Heart right ventricle (tissue), 16 donors: ENCODE data around the gene PRDM7. TPM values are rescaled to one million over a fixed set of nuclear protein-coding genes. Genes with fewer than 3 reads are reported as not detected.

Source experiments
- ATAC-seq, 8 donors: fragments of 200-7000 bp; cut with Tn5 transposase; one replicate each; pipeline ENCODE4 v1.9.1; 2020; ENCODE audit warnings: mild to moderate bottlenecking in 8 of 8, moderate library complexity in 8 of 8, moderate number of reproducible peaks in 1 of 8
- DNase-seq, 2 donors: peaks; one replicate each; pipeline ENCODE4 v3.0.0-alpha.2; 2020
- H3K27ac ChIP-seq, 10 donors: fragments of 200-600 bp; sonication (generic) in 2 of 10; one replicate each; pipeline versions ENCODE4 v1.5.0 to v1.8.0; 2020 to 2022; ENCODE audit warnings: mild to moderate bottlenecking in 3 of 10
- H3K27me3 ChIP-seq, 7 donors: fragments of 200-600 bp; one replicate each; pipeline ENCODE4 v1.8.0; 2021 to 2022; ENCODE audit warnings: mild to moderate bottlenecking in 2 of 7
- H3K36me3 ChIP-seq, 9 donors: fragments of 200-600 bp; sonication (generic) in 1 of 9; one replicate each; pipeline versions ENCODE4 v1.5.0 to v1.8.0; 2020 to 2022; ENCODE audit warnings: mild to moderate bottlenecking in 2 of 9
- H3K4me1 ChIP-seq, 9 donors: fragments of 200-600 bp; sonication (generic) in 1 of 9; one replicate each; pipeline versions ENCODE4 v1.5.0 to v1.8.0; 2020 to 2022; ENCODE audit warnings: mild to moderate bottlenecking in 4 of 9
- H3K4me3 ChIP-seq, 10 donors: fragments of 200-600 bp; sonication (generic) in 2 of 10; one replicate each; pipeline versions ENCODE4 v1.5.0 to v1.8.0; 2020 to 2022; ENCODE audit warnings: mild to moderate bottlenecking in 7 of 10, moderate library complexity in 2 of 10
- H3K9me3 ChIP-seq, 11 donors: fragments of 200-600 bp in 10 of 11; sonication (generic) in 2 of 11; one replicate each; pipeline versions ENCODE4 v1.5.0 to v1.8.0; 2013 to 2022; ENCODE audit warnings: mild to moderate bottlenecking in 2 of 11, control low read depth in 1 of 11, moderate library complexity in 1 of 11
- WGBS, 2 donors: extraction: QIAGEN DNeasy Blood & Tissue Kit; methylation state at CpG; one replicate each; pipeline ENCODE4 v1.1.7; 2013; ENCODE audit warnings: inconsistent platforms in 1 of 2; 5-methylcytosine and 5-hydroxymethylcytosine counted together
- intact Hi-C, 10 donors: fragments of 100-400 bp; cut with DNase I; formaldehyde crosslinking; loops; one replicate each; pipeline versions ENCODE4 v1.11.1 to v1.14.2; 2022
- polyA plus RNA-seq, 2 donors: library from polyadenylated mRNA; stranded (reverse); fragments of 200-250 nt; gene quantifications; one replicate each; pipeline ENCODE4 v1.2.3, GENCODE V29; 2013
- total RNA-seq, 10 donors: library from RNA; stranded (reverse); fragmentation: NEBNext Ultra II Directional in 3 of 10; extraction: Animal tissue kit (Norgen Biotek cat#: 25700) in 3 of 10; gene quantifications; one replicate each; pipeline versions ENCODE4 v1.2.1 to v1.2.4, GENCODE V29; 2021 to 2023
- TF ChIP-seq, protein P1 (sequence below), 9 donors: fragments of 200-600 bp; sonication (generic) in 2 of 9; IDR thresholded peaks; one replicate each; pipeline versions ENCODE4 v1.5.0 to v1.8.0; 2021 to 2022; ENCODE audit warnings: antibody characterized with exemption in 9 of 9, mild to moderate bottlenecking in 5 of 9, moderate library complexity in 1 of 9
- donor health status: Arrhythmogenic right ventricular cardiomyopathy.
- donor health status: ischemic (EF 13 %, LVEDD 7.1; RV severe dilation, severe dysfunction).
- donor health status: healthy with polysubstance abuse.
- donor health status: DM: no; HTN: yes; CAD: no.
- donor health status: DM: no; HTN: no; CAD: no.
- donor health status: ischemic (EF 25% LVEDD 6.9; RV normal size, moderate dysfunction).
- donor health status: ischemic (EF 25% LVEDD 5.7; RV mildly dilated, moderate dysfunction).
- donor health status: healthy.
- donor health status: DM: yes; HTN: yes; CAD: no.
- donor health status: Ischemic cardiomyopathy.
- donor health status: ischemic (EF 35%, LVEDD 5.7; RV mildly dilated, moderate dysfunction).
- donor health status: nonischemic (EF 11% LVEDD 7.7; RV severe dilation, severe dysfunction).
- donor health status: DM: yes; HTN: yes; CAD: no.
- donor health status: PGD.
- donor health status: ischemic (EF 29% LVEDD 5.4; RV normal size, mild dysfunction).
- donor health status: nonischemic (EF 23%, LVEDD 6.1; RV moderate dilation, normal function).

The PRDM7 gene
- total and polyA plus RNA-seq, 12 donors, result not detected

DNA sequence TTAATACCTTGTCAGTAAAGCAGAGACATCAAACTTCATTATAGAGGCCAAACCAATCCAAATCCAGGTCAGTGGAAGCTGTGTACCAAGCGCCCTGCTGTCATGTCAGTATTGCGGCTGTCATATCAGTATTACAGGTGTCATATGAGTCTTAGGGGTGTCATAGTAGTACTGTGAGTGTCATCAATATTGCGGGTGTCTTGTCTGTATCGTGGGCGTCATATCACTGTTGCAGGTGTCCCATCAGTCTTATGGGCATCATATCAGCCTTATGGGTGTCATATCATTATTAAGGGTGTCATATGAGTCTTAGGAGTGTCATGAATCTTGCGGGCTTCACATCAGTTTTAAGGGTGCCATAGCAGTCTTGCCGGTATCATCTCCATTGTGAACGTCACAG is 6.0 kb upstream of the PRDM7 start:
- ATAC-seq (no peak), DNase-seq (no peak)
- Histone ChIP-seq H3K4me1 (peaks cover 0 to 14% (median 0%) of the 10 kb centered on the region in 9 donors), H3K27ac (peak overlapping the region in 1 of 10 donors; percentile 90), H3K27me3 (peaks cover 0 to 6% (median 0%) of the 10 kb centered on the region in 7 donors), H3K36me3 (no peaks in the 10 kb centered on the region), H3K4me3 (no peak overlapping the region), H3K9me3 (peaks cover 0 to 3% (median 0%) of the 10 kb centered on the region in 11 donors)
- intact Hi-C loops, result no loop called here
- TF ChIP-seq, protein P1, sequence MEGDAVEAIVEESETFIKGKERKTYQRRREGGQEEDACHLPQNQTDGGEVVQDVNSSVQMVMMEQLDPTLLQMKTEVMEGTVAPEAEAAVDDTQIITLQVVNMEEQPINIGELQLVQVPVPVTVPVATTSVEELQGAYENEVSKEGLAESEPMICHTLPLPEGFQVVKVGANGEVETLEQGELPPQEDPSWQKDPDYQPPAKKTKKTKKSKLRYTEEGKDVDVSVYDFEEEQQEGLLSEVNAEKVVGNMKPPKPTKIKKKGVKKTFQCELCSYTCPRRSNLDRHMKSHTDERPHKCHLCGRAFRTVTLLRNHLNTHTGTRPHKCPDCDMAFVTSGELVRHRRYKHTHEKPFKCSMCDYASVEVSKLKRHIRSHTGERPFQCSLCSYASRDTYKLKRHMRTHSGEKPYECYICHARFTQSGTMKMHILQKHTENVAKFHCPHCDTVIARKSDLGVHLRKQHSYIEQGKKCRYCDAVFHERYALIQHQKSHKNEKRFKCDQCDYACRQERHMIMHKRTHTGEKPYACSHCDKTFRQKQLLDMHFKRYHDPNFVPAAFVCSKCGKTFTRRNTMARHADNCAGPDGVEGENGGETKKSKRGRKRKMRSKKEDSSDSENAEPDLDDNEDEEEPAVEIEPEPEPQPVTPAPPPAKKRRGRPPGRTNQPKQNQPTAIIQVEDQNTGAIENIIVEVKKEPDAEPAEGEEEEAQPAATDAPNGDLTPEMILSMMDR (IDR thresholded peaks at IDR 0.05), result no peak
- 90 to 95% methylated on average over 8 of the region's 8 CpGs for WGBS, 2 donors

DNA sequence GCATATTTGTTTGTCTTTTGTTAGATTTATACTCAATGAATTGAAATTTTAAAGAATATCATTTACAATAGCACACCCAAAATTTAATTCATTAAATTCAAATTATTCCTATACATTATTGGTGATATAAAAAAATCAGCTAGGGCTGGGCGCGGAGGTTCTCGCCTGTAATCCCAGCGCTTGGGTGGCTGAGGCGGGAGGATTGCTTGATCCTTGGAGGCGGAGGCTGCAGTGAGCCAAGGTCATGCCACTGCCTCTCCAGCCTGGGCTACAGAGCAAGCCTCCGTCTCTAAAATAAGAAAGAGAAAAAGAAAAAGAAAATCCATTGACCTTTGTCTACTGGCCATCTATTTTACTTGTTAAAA is 4.5 kb upstream of the PRDM7 start:
- TF ChIP-seq, protein P1 (IDR thresholded peaks at IDR 0.05), result no peak
- ATAC-seq, result no peak

DNA sequence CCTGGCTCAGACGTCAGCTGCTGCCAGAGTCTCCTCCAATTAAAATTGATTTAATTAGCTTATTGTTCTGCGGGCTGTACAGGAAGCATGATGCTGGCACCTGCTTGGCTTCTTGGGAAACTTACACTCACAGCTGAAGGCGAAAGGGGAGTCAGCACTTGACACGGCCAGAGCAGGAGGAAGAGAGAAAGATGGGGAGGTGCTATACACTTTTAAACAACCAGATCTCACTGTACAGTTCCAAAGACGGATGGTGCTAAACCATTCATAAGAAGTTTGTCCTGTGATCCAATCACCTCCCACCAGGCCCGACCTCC is 1.4 kb upstream of the PRDM7 start:
- WGBS, 2 donors, result 61 to 70% methylated on average over 6 of the region's 6 CpGs
- Histone ChIP-seq H3K4me3 (peak overlapping the region in 1 of 10 donors; percentile 59), H3K4me1 (peaks cover 0 to 26% (median 0%) of the 10 kb centered on the region in 9 donors), H3K27ac (no peak overlapping the region), H3K27me3 (peaks cover 0 to 17% (median 0%) of the 10 kb centered on the region in 7 donors), H3K9me3 (no peaks in the 10 kb centered on the region), H3K36me3 (no peaks in the 10 kb centered on the region)
- TF ChIP-seq, protein P1 (IDR thresholded peaks at IDR 0.05), result no peak
- intact Hi-C loops, result loop anchor here in 1 of 10 donors (5.0 kb wide), 1 partner anchor 171 kb away; no protein-coding TSS in a partner anchor
- DNase-seq, result no peak
- no peak for ATAC-seq

More for the DNA sequence above, 4.5 kb upstream of the PRDM7 start:
- no peak for DNase-seq
- intact Hi-C loops, result no loop called here
- peak overlapping the region in 1 of 10 donors; percentile 81 for H3K27ac ChIP-seq
- H3K4me1 ChIP-seq, result peaks cover 0 to 26% (median 0%) of the 10 kb centered on the region in 9 donors
- no peaks in the 10 kb centered on the region for H3K36me3 ChIP-seq
- peaks cover 0 to 3% (median 0%) of the 10 kb centered on the region in 11 donors for H3K9me3 ChIP-seq
- WGBS, 2 donors, result 19 to 22% methylated on average over 7 of the region's 7 CpGs
- H3K27me3 ChIP-seq, result peaks cover 0 to 11% (median 0%) of the 10 kb centered on the region in 7 donors
- H3K4me3 ChIP-seq, result peak overlapping the region in 3 of 10 donors; percentile 65 to 71 (median 66)

DNA sequence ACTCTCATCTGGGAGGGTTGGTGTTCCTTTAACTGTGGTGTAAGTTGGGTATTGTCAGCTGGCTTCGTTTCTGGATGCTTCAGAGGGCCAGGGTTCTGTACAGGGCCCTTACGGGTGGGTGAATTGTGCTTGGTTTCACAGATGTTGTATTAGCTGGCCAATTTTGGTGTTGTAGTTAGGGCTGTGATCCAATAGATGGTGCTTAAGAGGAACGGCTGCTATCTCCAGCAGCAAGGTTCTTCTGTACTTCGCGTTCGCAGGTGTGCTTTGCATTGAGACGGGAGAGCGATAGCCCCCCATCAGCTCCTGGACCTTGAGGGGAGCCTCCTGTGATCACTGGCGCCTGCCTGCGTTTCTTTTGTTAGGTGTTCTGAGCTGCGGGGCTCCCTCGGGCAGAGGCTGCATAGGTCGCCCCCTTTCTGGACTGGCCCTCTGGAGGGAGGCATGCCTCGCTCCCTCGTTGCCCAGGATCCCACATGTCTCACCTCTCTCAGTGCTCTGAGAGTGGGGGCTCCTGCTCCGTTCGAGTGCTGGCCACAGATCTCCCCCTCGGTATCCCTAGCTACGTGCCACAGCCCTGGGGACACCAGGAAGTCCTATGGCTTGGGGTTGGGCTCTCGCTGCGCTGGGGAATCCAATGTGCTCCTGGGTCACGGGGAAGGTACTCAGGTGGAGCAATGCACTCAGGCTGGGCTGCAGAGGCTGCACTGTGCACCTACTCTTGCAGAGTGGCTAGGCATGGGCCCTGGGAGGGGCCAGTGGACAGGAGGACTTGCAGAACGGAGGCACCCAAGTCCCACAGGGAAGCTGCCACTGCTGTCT is 837 bp upstream of the PRDM7 start:
- Histone ChIP-seq H3K27me3 (peaks cover 0 to 17% (median 0%) of the 10 kb centered on the region in 7 donors), H3K36me3 (no peaks in the 10 kb centered on the region), H3K9me3 (no peaks in the 10 kb centered on the region), H3K27ac (peak overlapping the region in 3 of 10 donors; percentile 15 to 60 (median 46)), H3K4me3 (peak overlapping the region in 9 of 10 donors; percentile 5 to 59 (median 51)), H3K4me1 (peaks cover 0 to 26% (median 0%) of the 10 kb centered on the region in 9 donors)
- peak in 7 of 8 donors; percentile 12 to 56 (median 35) for ATAC-seq
- no peak for DNase-seq
- WGBS, 2 donors, result 29 to 35% methylated on average over 23 of the region's 23 CpGs
- intact Hi-C loops, result loop anchor here in 1 of 10 donors (5.0 kb wide), 1 partner anchor 171 kb away; no protein-coding TSS in a partner anchor
- TF ChIP-seq, protein P1 (IDR thresholded peaks at IDR 0.05), result no peak
